D341Med (cell line): ENCODE measurements around the gene INVS.
"Not testable (repeated sequence)": the region's sequence is repeated elsewhere in the genome, so short reads cannot be mapped to it uniquely, and the experiment has no call there.

Experiments used
- DNase-seq: peaks from one replicate; pipeline ENCODE4 v3.0.0; 2012; ENCODE audit warnings: low spot score

INVS gene

DNA sequence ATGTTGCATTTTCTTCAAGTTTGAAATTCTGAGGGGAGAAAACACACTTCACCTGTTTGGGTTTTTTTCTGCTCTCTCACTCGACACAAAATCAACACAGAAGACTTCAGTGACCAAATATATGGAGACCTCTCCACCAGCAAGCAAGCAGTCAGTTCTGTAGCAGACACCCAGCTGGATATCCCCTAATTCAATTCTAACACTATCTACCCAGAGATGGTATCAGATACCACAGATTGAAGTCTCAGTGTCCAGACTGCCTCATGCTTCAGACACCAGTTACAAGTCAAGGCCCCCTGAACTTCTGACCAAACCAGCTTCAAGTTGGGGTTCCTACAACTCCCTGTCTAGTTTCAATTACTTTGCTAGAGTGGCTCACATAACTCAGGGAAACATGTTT, 97.8 kb downstream of the INVS start:
- no peak for DNase-seq

DNA sequence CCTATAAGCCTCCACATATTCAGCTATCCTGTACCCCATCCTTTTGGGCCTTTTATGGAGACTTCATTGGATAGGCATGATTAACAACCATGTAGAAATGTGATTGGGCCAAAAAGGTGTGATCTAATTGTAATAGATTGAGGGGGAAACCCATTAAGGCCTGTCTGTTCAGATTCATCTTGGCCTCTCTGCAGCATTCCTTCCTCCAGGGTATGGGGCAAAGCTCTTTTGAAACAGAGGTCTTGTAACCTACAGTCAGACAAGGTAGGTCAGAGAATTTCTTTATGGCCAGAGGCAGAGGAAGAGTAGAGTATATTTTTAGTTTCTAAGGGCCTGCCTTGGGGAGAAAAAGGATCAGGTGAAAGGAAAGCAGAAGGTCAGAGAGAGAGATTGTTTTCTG, 98.5 kb downstream of the INVS start:
- no peak for DNase-seq

DNA sequence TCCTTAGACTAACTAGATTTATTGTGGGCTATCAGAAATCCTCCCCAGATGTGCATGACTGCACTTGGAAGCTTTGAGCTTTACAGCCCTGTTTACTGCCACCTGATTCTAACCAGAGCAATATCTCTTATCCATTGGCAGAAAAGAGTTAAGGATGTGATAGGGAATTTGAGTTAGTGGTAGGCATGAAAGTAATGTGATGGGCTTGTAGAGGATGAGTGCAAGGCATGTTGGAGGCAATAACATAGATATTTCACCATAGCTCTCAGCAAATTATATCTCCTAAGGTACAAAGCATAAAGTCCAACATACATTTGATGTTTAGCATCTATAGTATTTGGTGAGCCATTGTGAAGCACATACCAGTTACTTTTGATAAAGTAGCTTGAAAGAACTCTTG, 103.8 kb downstream of the INVS start:
- DNase-seq: no peak

DNA sequence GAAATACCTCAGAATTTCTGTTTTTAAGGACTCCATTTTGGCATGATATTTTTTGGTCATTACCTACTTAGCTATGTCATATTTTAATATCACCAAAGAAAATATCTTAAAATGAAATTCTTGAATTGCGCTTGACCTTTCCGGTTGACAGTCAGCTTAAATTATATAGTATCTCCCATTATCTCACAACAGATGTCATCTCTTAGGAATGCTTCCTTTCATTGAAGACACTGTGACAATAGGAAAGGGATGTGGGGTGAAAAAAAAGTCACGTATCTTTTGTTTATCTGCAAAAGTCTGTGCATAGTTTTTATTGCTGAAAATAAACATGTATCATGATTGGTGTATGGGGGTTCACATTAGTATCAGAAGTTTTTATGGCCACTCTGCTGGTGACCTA, 105.8 kb downstream of the INVS start:
- DNase-seq: no peak

DNA sequence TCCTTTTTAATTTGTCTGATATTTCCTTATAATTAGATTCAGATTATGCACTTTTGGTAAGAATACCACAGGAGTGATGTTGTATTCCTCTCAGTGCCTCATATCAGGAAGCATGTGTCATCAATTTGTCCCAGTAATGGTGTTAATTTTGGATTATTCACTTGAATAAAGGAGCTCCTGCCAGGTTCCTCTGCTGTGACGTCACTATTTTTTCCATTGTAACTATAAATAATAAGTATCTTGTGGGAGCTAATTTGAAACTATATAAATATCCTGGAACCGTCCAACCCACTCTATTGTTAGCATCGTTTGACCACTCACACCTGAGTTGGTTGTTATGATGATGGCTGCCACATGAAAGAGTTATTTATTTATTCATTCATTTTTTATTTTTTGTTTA, 107.9 kb downstream of the INVS start:
- DNase-seq: no peak

DNA sequence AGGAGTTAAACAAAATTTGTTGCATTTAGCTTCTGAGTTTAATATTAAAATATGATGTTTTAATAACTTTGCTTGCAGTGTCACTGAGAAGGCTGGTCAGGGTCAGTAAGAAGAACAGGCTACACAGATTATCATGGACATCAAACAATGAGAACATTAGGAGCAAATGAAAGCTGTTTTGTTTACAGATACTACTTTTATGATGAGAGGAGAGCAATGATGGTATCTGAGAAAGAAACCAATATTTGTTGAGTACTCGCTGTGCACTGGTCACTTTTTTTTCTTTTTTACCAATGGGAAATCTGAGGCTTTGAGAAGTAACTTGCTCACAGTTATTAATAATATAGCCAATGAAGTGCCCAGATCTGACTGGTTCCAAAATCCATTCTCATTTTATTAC, 109.6 kb downstream of the INVS start:
- no peak for DNase-seq

DNA sequence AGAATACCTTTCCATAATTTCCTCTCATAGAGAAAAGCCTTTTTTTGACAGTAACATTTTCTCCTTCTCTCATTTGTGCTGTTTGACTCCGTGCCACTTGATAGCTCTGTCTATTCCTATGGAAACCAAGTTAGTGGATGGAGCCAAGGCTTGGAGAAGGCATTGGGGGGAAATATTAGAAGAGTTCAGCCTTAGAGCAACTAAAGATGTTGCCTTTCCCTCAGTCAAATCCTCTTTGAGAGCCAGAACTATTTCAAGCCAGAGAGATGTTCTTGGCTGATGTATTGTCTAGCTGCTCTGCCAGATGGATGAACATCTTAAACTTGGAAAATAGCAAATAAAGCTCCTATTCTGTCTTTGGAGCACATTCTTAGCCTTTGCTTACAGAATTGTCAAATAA, 112.4 kb downstream of the INVS start:
- no peak for DNase-seq

DNA sequence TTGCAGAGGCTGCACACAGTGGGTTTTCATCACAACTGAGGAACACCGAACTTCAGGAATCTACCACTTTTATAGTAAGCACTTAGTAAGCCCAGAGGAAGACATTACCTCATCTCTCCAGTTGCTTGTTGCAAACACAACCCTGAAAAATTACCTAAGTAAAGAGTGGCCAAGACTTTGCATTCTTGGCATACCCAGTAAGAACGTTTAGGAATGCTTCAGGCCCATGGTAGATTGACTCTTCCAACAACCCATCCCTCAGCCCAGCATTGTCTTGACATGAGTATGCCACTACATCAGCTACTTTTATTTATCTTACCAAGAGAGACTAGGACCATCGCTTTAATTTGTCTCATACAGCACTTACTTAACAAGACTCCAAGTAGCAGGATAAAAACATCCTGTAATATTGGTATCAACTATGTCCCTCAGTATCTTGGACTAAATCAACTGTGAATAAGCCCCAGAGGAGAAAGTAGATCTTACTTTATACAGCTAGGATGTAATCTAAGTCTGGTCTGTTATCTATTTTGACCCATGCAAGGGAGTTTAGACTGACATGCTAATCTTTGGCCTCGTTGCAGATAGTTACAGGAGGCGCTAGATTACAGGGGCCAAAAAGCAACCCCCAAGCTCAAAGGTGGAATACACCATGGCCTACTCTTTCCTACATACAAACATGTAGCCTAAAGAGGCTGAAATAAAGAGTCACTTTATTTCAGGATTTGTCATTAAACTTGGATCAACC, 114.9 kb downstream of the INVS start:
- DNase-seq: no peak

DNA sequence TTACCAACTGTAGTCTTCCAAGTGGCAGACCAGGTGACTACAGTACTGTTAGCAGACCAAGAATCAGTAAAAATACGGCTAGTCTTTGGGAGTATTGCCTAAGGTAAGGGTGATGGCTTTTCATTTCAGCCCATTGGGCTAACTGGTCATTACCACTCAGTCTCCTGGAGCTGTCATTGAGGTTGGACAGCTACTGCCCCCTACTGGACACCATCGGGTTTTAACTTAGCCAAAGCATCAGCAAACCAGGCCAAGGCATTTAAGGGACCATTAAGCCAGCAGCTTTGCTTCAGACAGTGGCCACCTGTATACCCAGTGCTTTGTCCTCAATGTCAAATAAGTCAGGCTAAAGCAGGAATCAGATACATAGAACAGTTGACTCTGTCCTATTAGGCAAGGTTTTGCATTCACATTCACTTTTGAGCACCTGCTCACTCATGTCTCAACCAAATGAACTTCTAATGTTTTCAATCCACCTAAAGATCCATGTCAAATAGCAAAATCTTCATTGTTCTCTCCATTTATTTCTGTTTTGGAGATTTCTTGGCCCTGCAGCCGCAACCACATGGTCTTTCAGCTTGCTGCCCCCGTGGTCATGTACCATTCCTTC, 117.2 kb downstream of the INVS start:
- peak; percentile 55 for DNase-seq

DNA sequence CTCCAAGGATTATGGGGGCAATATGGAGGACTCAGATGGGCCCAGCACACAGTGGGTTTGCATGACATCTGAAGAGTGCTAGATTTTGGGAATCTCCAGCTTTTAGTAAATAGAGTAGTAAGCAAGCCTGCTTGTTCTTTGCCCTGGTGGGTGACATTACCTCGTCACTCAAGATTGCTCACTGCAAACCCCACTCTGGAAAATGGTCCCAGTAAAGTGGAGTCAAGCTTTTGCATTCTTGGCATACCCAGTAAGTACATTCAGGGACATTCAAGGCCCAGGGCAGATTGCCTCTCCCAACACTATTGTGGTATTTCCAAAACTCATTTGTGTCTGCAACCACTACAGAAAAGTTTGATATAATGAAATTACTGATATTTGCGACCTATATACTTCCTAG, 118.5 kb downstream of the INVS start:
- DNase-seq: no peak

DNA sequence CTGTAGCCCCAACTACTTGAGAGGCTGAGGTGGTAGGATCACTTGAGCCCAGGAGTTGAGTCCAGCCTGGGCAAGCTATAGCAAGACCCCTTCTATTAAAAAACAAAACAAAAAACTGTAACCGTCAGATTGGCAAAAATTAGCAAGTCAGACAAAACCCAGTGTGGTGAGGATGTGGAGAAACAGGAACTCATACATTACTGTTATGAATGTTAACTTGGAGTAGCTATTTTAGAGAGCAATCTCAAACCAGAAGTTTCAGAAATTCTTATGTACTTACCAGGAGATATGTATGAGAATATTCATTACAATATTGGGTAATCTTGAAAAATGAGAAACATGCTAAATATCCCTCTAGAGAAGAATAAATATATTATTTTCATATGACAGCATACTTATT, 120.3 kb downstream of the INVS start:
- DNase-seq: no peak

DNA sequence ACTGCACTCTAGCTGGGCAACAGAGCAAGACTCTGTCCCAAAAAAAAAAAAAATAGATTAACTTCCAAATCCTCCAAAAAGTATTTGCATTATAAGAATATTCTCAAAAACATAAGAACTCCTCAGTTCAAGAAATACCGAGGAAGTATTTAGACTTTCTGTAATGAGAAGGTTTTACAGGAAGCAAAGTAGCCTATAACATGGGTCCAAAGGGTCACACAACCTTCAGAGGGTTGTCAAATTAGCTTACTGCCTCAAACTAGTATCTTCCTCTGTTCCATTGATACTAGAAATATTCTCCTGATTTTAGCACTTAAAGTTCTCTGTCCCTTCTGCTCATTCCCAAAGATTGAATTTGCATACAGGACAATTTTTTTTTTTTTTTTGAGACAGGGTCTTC, 121.9 kb downstream of the INVS start:
- DNase-seq: no peak

DNA sequence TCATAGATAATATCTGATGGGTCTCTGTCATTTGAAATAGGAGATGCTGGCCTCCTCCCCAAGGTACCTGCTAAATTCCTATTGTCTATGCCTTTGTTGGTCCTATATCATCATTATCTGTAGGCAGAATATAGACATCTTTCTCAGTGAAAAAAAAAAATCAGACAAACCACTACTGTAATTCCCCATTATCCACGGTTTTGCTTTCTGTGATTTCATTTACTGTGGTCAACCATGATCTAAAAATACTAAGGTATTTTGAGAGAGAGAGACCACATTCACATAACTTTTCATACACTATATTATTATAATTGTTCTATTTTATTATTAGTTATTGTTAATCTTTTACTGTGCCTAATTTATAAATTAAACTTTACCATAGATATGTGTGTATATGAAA, 122.5 kb downstream of the INVS start:
- DNase-seq: no peak

DNA sequence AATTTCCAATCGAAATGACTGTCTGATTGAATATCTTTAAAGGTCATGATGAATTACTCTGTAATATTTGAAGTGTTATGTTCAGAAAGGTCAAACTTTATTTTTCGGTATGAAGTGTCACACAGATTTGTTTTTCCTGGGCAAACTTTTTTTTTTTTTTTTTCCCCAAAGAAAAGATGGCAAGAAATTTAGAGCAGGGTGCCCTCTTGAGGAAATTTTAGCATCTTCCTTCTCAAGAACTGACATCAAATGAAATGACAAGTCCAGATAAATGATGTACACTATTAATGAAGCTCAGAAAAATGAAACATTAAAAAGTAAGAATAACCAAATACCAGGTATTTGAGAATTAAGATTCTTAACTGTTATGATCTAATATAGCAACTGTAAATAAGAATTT, 123.6 kb downstream of the INVS start:
- peak; percentile 24 for DNase-seq

DNA sequence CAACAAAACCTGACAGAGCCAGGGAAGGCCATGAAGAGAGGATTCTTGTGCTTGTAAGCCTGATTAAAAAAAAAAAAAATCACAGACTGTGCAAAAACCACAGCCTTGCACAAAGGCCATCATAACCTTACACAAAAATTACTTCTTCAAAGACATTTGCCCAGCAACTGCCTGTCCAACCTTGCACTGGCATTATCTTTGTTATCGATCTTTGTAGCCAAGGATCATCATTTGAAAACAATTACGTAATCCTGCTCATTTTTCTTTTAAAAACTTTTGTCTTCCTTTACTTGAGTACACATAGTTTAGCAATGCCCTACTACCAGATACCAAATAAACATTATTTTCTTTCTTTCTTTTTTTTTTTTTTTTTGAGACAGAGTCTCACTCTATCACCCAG, 128.6 kb downstream of the INVS start:
- DNase-seq: no peak

DNA sequence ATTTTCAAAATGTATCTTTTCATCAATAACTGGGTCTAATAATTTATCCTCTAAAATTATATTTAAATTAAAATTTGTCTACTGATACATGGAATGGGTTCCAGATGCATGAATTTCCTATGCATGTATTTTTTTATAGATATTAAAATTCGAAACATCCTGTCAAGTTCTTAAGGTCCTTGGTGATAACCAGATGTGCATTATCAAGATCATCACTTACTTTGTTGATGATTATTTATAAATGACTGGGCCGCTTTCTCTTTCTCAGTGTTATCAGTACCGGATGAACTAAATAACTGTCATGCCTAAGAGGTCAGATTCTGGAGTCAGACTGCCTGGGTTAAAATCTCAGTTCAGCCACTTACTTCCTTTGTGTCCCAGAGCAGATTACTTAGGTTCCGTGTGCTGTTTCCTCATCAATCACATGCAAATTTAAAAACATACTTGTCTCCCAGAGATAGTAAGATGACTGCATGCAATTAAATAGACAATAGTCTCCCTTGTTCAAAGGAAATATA, 129.4 kb downstream of the INVS start:
- DNase-seq: no peak

DNA sequence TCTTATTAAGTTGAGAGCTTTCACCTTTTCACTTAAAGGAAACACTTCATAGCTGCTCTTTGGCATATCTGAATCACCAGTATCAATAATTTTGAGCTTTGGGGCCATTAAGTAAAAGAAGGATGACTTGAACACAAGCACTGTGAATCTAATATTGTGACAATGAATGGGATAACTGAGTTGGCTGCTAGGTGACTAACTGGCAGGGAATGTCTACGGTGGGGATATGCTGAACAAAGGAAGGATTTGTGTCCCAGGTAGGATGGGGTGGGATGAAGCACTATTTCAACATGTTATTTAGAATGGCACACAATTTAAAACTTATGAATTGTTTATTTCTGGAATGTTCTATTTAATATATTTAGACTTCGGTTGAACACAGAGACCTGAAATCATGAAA, 130.1 kb downstream of the INVS start:
- no peak for DNase-seq

DNA sequence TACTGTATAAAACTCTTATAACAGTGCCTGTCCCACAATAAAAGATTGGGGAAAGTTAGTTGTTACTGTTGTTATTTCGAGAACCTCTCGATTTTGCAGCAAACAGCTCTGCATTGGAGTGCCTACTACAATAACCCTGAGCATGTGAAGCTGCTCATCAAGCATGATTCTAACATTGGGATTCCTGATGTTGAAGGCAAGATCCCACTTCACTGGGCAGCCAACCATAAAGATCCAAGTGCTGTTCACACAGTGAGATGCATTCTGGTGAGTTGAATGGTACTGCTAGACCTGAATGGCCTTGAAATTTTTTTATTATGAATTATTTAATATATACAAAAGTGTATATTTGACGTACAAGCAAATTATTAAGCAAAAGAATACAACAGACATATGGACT, 130.5 kb downstream of the INVS start:
- no peak for DNase-seq

DNA sequence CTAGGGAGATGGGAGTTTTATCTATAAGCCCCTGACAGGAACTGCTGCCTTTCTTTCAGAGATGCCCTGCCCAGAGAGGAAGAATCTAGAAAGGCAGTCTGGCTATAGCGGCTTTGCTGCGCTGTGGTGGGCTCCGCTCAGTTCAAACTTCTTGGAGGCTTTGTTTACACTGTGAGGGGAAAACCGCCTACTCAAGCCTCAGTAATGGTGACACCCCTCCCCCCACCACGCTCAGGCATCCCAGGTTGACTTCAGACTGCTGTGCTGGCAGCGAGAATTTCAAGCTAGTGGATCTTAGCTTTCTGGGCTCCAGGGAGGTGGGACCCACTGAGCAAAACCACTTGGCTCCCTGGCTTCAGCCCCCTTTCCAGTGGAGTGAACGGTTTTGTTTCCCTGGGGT, 137.9 kb downstream of the INVS start:
- not testable (repeated sequence) for DNase-seq

DNA sequence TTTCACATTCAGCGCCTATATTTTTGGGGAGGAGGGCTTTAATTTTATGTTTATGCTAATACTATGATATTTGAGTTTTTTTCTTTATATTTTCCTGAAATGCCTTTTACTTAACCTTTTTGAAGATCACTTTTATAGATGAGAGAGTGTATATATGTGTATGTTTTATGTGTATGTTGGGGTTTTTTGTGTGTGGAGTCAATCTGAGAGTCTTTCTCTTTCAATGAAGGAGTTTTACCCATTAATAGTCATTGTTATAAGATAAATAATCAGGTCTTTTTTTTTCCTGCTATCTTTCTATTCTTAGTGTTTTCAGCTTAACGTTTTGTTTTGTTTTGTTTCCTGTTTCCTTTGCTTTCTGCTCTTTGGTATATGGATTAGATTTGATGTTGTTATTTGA, 141.5 kb downstream of the INVS start:
- no peak for DNase-seq

DNA sequence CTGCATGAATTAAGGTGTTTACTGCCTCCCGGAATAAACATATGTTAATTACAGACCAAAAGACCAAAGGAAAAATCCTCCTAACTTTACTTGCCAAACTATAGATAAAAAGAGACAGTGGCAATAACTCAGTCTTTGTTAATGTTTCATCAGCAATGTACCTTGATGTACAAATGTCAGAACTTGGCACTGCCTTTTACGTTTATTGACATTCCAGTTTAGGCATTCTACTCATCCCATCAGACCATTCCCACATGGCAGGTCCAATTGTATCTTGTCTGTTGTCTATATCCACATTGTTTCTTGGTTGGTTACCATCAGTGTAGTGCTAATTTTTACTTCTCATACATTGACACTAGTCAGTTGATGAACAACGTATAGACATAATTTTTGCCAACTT, 168.2 kb downstream of the INVS start:
- DNase-seq: no peak

DNA sequence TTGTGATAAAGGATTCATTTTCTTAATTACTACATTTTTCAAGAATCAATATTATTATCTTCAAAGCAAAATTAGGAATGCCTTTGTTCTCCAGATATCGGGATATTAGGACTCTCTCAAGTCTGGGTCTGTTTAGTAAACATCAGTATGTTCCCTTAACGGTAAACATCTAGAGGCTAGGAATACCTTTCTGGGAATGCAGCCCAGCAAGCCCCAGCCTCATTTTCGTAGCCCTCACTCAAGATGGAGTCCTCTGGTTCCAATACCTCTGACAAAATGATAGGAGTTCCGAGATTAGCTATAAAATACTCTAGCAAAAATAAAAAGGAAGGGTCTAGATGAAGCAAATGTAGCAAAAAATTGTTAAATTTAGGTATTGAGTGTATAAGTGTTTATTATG, 169.2 kb downstream of the INVS start:
- no peak for DNase-seq

DNA sequence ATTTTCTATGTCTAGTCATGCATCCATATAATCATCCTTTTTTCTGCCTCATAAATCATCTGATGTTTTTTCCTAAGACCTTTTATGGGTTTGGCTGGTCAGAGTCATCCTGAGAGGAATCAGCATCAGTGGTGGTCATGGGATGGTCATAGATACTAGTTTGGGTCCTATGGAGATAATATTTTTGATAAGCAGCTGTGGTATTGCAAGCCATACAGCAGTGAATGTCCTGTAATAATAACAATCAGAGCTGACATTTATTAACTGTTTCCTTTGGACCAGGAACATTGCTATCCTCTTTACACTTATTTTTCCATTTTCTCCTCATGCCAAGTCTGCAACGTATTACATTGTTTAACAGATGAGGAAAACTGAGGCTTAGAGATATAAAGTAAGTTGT, 170.6 kb downstream of the INVS start:
- no peak for DNase-seq
